ENCODE results near the gene FAM186B. TPM values are rescaled to one million over a fixed set of nuclear protein-coding genes. Genes with fewer than 3 reads are reported as not detected.

FAM186B gene
- total and polyA plus RNA-seq, 2 of the 13 experiments (the other 11 are each of a cell fraction or from before 2014, with no cell fraction given), result 0.07 to 0.20 TPM

- peak; percentile 63; the same call in 1 of the 2 replicates for TF ChIP-seq ZNF350 (CRISPR knock-in tag; IDR thresholded peaks at IDR 0.05; ENCODE audit: borderline replicate concordance, low read depth)
- 0 out of 2 replicates have a peak, but pooled peaks have one; percentile 46 for TF ChIP-seq ZNF224 (CRISPR knock-in tag; IDR thresholded peaks at IDR 0.05)
- TF ChIP-seq ZNF510 (CRISPR knock-in tag; IDR thresholded peaks at IDR 0.05; ENCODE audit: low read depth), result no peak
- TF ChIP-seq ZNF616 (CRISPR knock-in tag; IDR thresholded peaks at IDR 0.05; ENCODE audit: low read depth), result no peak
- TF ChIP-seq FOXC1 (CRISPR knock-in tag; IDR thresholded peaks at IDR 0.05; ENCODE audit: borderline replicate concordance), result peak; percentile 65; the same call in 1 of the 2 replicates
- no peak for TF ChIP-seq NFKBIZ (CRISPR knock-in tag; IDR thresholded peaks at IDR 0.05)
- no peak for TF ChIP-seq SNAPC2 (CRISPR knock-in tag; IDR thresholded peaks at IDR 0.05)
- TF ChIP-seq MLX (CRISPR knock-in tag; IDR thresholded peaks at IDR 0.05), result peak; percentile 63; the same call in 1 of the 2 replicates
- TF ChIP-seq GPBP1L1 (CRISPR knock-in tag; IDR thresholded peaks at IDR 0.05), result no peak
- TF ChIP-seq ATF3 (CRISPR knock-in tag; IDR thresholded peaks at IDR 0.05), result no peak
- no peak; the same call in 1 of the 2 replicates for TF ChIP-seq ZNF709 (CRISPR knock-in tag; IDR thresholded peaks at IDR 0.05)
- TF ChIP-seq ZNF652 (CRISPR knock-in tag; IDR thresholded peaks at IDR 0.05; ENCODE audit: borderline replicate concordance, low read depth), result no peak
- TF ChIP-seq NCOA1 (CRISPR knock-in tag; IDR thresholded peaks at IDR 0.05), result peak; percentile 50; the same call in 1 of the 2 replicates
- no peak for TF ChIP-seq PAF1 (CRISPR knock-in tag; IDR thresholded peaks at IDR 0.05)
- TF ChIP-seq CCDC6 (CRISPR knock-in tag; IDR thresholded peaks at IDR 0.05), result peak; percentile 21; the same call in 1 of the 2 replicates
- no peak for TF ChIP-seq ZFYVE20 (CRISPR knock-in tag; IDR thresholded peaks at IDR 0.05; ENCODE audit: borderline replicate concordance, low read depth)
- no peak for TF ChIP-seq ZNF598 (CRISPR knock-in tag; IDR thresholded peaks at IDR 0.05; ENCODE audit: borderline replicate concordance)
- TF ChIP-seq ZNF576 (CRISPR knock-in tag; IDR thresholded peaks at IDR 0.05), result no peak
- TF ChIP-seq GATAD2A (CRISPR knock-in tag; IDR thresholded peaks at IDR 0.05), result no peak
- no peak for TF ChIP-seq ZMAT5 (CRISPR knock-in tag; IDR thresholded peaks at IDR 0.05; ENCODE audit: borderline replicate concordance, low read depth)
- TF ChIP-seq MTF1 (CRISPR knock-in tag; IDR thresholded peaks at IDR 0.05), result no peak
- TF ChIP-seq ZNF180 (CRISPR knock-in tag; IDR thresholded peaks at IDR 0.05; ENCODE audit: borderline replicate concordance, low read depth), result no peak
- TF ChIP-seq ZC3H13 (CRISPR knock-in tag; IDR thresholded peaks at IDR 0.05), result no peak
- no peak for TF ChIP-seq MED1 (CRISPR knock-in tag; IDR thresholded peaks at IDR 0.05)
- no peak for TF ChIP-seq ZNF704 (CRISPR knock-in tag; IDR thresholded peaks at IDR 0.05; ENCODE audit: borderline replicate concordance)
- no peak for TF ChIP-seq SRF (IDR thresholded peaks at IDR 0.05; ENCODE audit: low read depth, low read length)
These were observed 17.2 kb upstream of the FAM186B start (continued) for GRCh38 chr12:49622501-49623141.
